Endothelial cell of umbilical vein (primary cell): ENCODE results near the gene ZDHHC5. TPM values are rescaled to one million over a fixed set of nuclear protein-coding genes. Genes with fewer than 3 reads are reported as not detected.

Source experiments
- BruUV-seq: library from RNA; stranded (reverse); fragments of 400-500 nt; replicated peaks from 2 replicates; lab custom pipeline; 2021; lab: Mats Ljungman, UMichigan
- CTCF ChIA-PET: fragments of 300-600, 350-600 bp; sonication (Branson Sonifier 250); formaldehyde crosslinking; loops from one replicate; lab custom pipeline; 2021; ENCODE audit warnings: antibody characterized with exemption, inconsistent platforms; lab: Charles Lee
- POLR2A ChIA-PET: fragments of 300-600, 350-600 bp; sonication (Branson Sonifier 250); formaldehyde crosslinking; loops from one replicate; lab custom pipeline; 2021; ENCODE audit warnings: antibody characterized with exemption, inconsistent platforms; lab: Charles Lee
- DNase-seq: peaks from one replicate; pipeline ENCODE4 v3.0.0-alpha.2; 2011; ENCODE audit warnings: low read depth, low spot score
- FAIRE-seq: peaks from 2 replicates; lab custom pipeline; 2011; peaks lifted over from hg19 to GRCh38; lab: Jason Lieb, UNC
- H2AFZ ChIP-seq: 2 replicates; pipeline ENCODE4 v1.6.0; 2012; ENCODE audit warnings: low read depth, low read length, control low read depth, inconsistent platforms
- H3K27ac ChIP-seq: 2 replicates; pipeline ENCODE4 v1.5.1; 2011; ENCODE audit warnings: low read depth, mild to moderate bottlenecking, control low read depth, low read length, moderate library complexity; ENCODE audit not compliant: insufficient read depth
- H3K27me3 ChIP-seq, 2 experiments: 2 replicates each; pipeline versions ENCODE4 v1.6.0 to v1.6.1; 2011; ENCODE audit warnings: low read length in 2 of 2, mixed read lengths in 1 of 2; ENCODE audit not compliant: control insufficient read depth in 2 of 2, insufficient read depth in 2 of 2
- H3K36me3 ChIP-seq, 2 experiments: 2 replicates in 1 of 2; 3 replicates in 1 of 2; pipeline ENCODE4 v1.5.1; 2011; ENCODE audit warnings: low read length in 2 of 2, mild to moderate bottlenecking in 1 of 2, moderate library complexity in 1 of 2; ENCODE audit not compliant: control insufficient read depth in 2 of 2, insufficient read depth in 2 of 2; ENCODE audit errors: extremely low read depth in 1 of 2
- H3K4me1 ChIP-seq: 3 replicates; pipeline ENCODE4 v1.5.1; 2011; ENCODE audit warnings: mild to moderate bottlenecking, low read length; ENCODE audit not compliant: control insufficient read depth, insufficient read depth; ENCODE audit errors: extremely low read depth
- H3K4me2 ChIP-seq: 2 replicates; pipeline ENCODE4 v1.6.1; 2011; ENCODE audit warnings: low read length, control low read depth, mixed read lengths; ENCODE audit not compliant: insufficient read depth
- H3K4me3 ChIP-seq, 3 experiments: fragments of 200-600 bp in 1 of 3; sonication (generic), shearing (Covaris generic) in 1 of 3; replicated peaks in 1 of 3; 2 replicates each; pipeline ENCODE4 v1.5.1; 2011 to 2016; ENCODE audit warnings: control low read depth in 3 of 3, low read length in 3 of 3, mild to moderate bottlenecking in 2 of 3, inconsistent platforms in 1 of 3, low read depth in 1 of 3, moderate library complexity in 1 of 3; ENCODE audit not compliant: insufficient read depth in 1 of 3
- H3K79me2 ChIP-seq: 2 replicates; pipeline ENCODE4 v1.6.0; 2012; ENCODE audit warnings: low read length, inconsistent platforms; ENCODE audit not compliant: control insufficient read depth, insufficient read depth
- H3K9ac ChIP-seq: replicated peaks from 2 replicates; pipeline ENCODE3; 2011; ENCODE audit warnings: low read length, control low read depth; ENCODE audit not compliant: insufficient read depth; ENCODE audit errors: extremely low read depth
- H3K9me1 ChIP-seq: replicated peaks from 3 replicates; pipeline ENCODE4 v1.6.0; 2011; ENCODE audit warnings: mild to moderate bottlenecking, low read length; ENCODE audit not compliant: control insufficient read depth, insufficient read depth; ENCODE audit errors: extremely low read depth
- H3K9me3 ChIP-seq: replicated peaks from 2 replicates; pipeline ENCODE4 v1.5.1; 2012; ENCODE audit warnings: low read length, inconsistent platforms; ENCODE audit not compliant: control insufficient read depth, insufficient read depth
- H4K20me1 ChIP-seq: replicated peaks from 2 replicates; pipeline ENCODE3; 2011; ENCODE audit warnings: mild to moderate bottlenecking, low read length; ENCODE audit not compliant: control insufficient read depth, insufficient read depth; ENCODE audit errors: extremely low read depth
- EZH2 ChIP-seq: IDR thresholded peaks from 2 replicates; pipeline ENCODE4 v1.6.1; 2012; ENCODE audit warnings: borderline replicate concordance, low read depth, mild to moderate bottlenecking, moderate library complexity, low read length, inconsistent platforms; ENCODE audit not compliant: severe bottlenecking
- FOS ChIP-seq: IDR thresholded peaks from 2 replicates; pipeline ENCODE4 v1.6.1; 2011; ENCODE audit warnings: mild to moderate bottlenecking, low read length, moderate library complexity, borderline replicate concordance; ENCODE audit not compliant: insufficient read depth
- GATA2 ChIP-seq: IDR thresholded peaks from 2 replicates; pipeline ENCODE4 v1.7.0; 2011; ENCODE audit warnings: low read depth, mild to moderate bottlenecking, moderate library complexity, mixed read lengths, low read length; ENCODE audit not compliant: insufficient read length, insufficient read depth
- JUN ChIP-seq: IDR thresholded peaks from 2 replicates; pipeline ENCODE4 v1.6.1; 2011; ENCODE audit warnings: borderline replicate concordance, low read depth; ENCODE audit not compliant: insufficient read length, insufficient read depth
- MAX ChIP-seq: IDR thresholded peaks from 2 replicates; pipeline ENCODE4 v1.6.1; 2011; ENCODE audit not compliant: insufficient read depth, insufficient read length
- MYC ChIP-seq: IDR thresholded peaks from one replicate; pipeline ENCODE4 v1.6.1; 2011; ENCODE audit warnings: mild to moderate bottlenecking, low read depth, low read length
- POLR2A ChIP-seq: IDR thresholded peaks from 2 replicates; pipeline ENCODE4 v1.6.1; 2012; ENCODE audit warnings: low read depth, mild to moderate bottlenecking, control low read depth, low read length
- POLR2AphosphoS5 ChIP-seq: IDR thresholded peaks from 2 replicates; pipeline ENCODE4 v1.6.1; 2012; ENCODE audit warnings: low read depth, mild to moderate bottlenecking, control low read depth, low read length, moderate library complexity; ENCODE audit not compliant: insufficient read depth
- dilution Hi-C: fragments of 300-500 bp; cut with MboI; formaldehyde crosslinking; loops from one replicate; pipeline ENCODE4 v1.15.0; 2019; ENCODE audit warnings: low sequenced_read_pairs; ENCODE audit not compliant: extremely low pct_ligation_motif_present
- intact Hi-C: fragments of 100-400 bp; cut with micrococcal nuclease; formaldehyde crosslinking; loops from one replicate; pipeline ENCODE4 v1.10.0; 2022
- polyA plus RNA-seq, 4 experiments: library from polyadenylated mRNA; depleted of rRNA in 3 of 4; stranded (reverse) in 3 of 4; unstranded in 1 of 4; fragments of >200 nt; gene quantifications; 2 replicates each; pipeline versions ENCODE4 v1.2.1 to v1.2.3, GENCODE V29; 2011 to 2012; ENCODE audit warnings: missing spikeins in 1 of 4
- total RNA-seq: library from RNA; stranded (reverse); gene quantifications from 2 replicates; pipeline ENCODE4 v1.2.3, GENCODE V29; 2021
- TF ChIP-seq, protein P1 (sequence below), 2 donors: IDR thresholded peaks; 1 replicate in 1 of 2; 2 replicates in 1 of 2; pipeline ENCODE4 v1.5.1; 2011; ENCODE audit warnings: low read length in 2 of 2, mild to moderate bottlenecking in 2 of 2, moderate library complexity in 2 of 2, control low read depth in 1 of 2, inconsistent platforms in 1 of 2, low read depth in 1 of 2; ENCODE audit not compliant: insufficient read depth in 1 of 2; ENCODE audit errors: extremely low read depth in 1 of 2

The ZDHHC5 gene
- total and polyA plus RNA-seq, 2 donors (not counting 3 experiments of a cell fraction or from before 2014, with no cell fraction given) = 52.9 to 67.4 TPM

- H3K9me3 ChIP-seq = no peaks in the 10 kb centered on the region
- no peak overlapping the region for H2AFZ ChIP-seq
- DNase-seq (no peak), FAIRE-seq (no peak)
- peaks cover 2% of the 10 kb centered on the region for H3K79me2 ChIP-seq
- H4K20me1 ChIP-seq = no peaks in the 10 kb centered on the region
- H3K36me3 ChIP-seq = no peaks in the 10 kb centered on the region
- ChIA-PET POLR2A (no interaction called here), CTCF (interaction anchor here (1.7 kb wide), 1 partner anchor 11 kb away, joined by 12 read pairs; no protein-coding TSS in a partner anchor)
- peaks cover 14% of the 10 kb centered on the region in 2 experiments for H3K27me3 ChIP-seq
- H3K27ac ChIP-seq = no peak overlapping the region
- no TSS peak for BruUV-seq
- H3K9me1 ChIP-seq = no peaks in the 10 kb centered on the region
- H3K4me3 ChIP-seq = no peak overlapping the region
- dilution Hi-C loops (no loop called here), intact Hi-C loops (no loop called here)
- H3K9ac ChIP-seq = no peak overlapping the region
- no peak overlapping the region for H3K4me2 ChIP-seq
- H3K4me1 ChIP-seq = peaks cover 5% of the 10 kb centered on the region
- TF ChIP-seq EZH2 (no peak), POLR2AphosphoS5 (no peak), JUN (no peak), MAX (no peak), MYC (no peak), FOS (no peak), GATA2 (no peak), POLR2A (no peak)
- TF ChIP-seq, protein P1, sequence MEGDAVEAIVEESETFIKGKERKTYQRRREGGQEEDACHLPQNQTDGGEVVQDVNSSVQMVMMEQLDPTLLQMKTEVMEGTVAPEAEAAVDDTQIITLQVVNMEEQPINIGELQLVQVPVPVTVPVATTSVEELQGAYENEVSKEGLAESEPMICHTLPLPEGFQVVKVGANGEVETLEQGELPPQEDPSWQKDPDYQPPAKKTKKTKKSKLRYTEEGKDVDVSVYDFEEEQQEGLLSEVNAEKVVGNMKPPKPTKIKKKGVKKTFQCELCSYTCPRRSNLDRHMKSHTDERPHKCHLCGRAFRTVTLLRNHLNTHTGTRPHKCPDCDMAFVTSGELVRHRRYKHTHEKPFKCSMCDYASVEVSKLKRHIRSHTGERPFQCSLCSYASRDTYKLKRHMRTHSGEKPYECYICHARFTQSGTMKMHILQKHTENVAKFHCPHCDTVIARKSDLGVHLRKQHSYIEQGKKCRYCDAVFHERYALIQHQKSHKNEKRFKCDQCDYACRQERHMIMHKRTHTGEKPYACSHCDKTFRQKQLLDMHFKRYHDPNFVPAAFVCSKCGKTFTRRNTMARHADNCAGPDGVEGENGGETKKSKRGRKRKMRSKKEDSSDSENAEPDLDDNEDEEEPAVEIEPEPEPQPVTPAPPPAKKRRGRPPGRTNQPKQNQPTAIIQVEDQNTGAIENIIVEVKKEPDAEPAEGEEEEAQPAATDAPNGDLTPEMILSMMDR (IDR thresholded peaks at IDR 0.05; ENCODE audit: extremely low read depth in 1 of 2, insufficient read depth in 1 of 2, low read depth in 1 of 2, low read length in 2 of 2) = no peak
These were observed 34.4 kb upstream of the ZDHHC5 start for GRCh38 chr11:57633394-57634070.
